PC-3 (cell line): ENCODE data around the gene TIE1.

ENCODE experiments used
- CTCF ChIP-seq: fragments of 300-600 bp; sonication (generic); conservative IDR thresholded peaks from 2 replicates; pipeline ENCODE4 v1.5.1; 2017; ENCODE audit warnings: antibody characterized with exemption, low read depth, mild to moderate bottlenecking, low read length
- EZH2 ChIP-seq: fragments of 300-600 bp; sonication (generic); IDR thresholded peaks from one replicate; pipeline ENCODE4 v1.6.1; 2017; ENCODE audit warnings: antibody characterized with exemption, mild to moderate bottlenecking, low read length; ENCODE audit not compliant: unreplicated experiment
- EZH2phosphoT487 ChIP-seq: fragments of 300-600 bp; sonication (generic); IDR thresholded peaks from 2 replicates; pipeline ENCODE4 v1.6.1; 2018; ENCODE audit warnings: mild to moderate bottlenecking, antibody characterized with exemption, low read length, borderline replicate concordance

- TF ChIP-seq EZH2phosphoT487 (no peak), EZH2 (no peak), CTCF (no peak)
These were observed 65.8 kb downstream of the TIE1 start for GRCh38 chr1:43366601-43367025.
